GM19099 (cell line): Measurements from ENCODE around the gene SYNPO2.

Experiments used
- POLR2A ChIP-seq: IDR thresholded peaks from 3 replicates; pipeline ENCODE4 v1.6.1; 2011; ENCODE audit warnings: low read depth; ENCODE audit not compliant: insufficient read length; ENCODE audit errors: extremely low read depth

SYNPO2 gene

GRCh38 chr4:119080721-119081541 is 192.3 kb downstream of the SYNPO2 start:
- TF ChIP-seq POLR2A: no peak

- no peak for TF ChIP-seq POLR2A
Observed at GRCh38 chr4:119081542-119081859, 192.8 kb downstream of the SYNPO2 start.

- no peak for TF ChIP-seq POLR2A
Observed at GRCh38 chr4:119081943-119082342, 193.3 kb downstream of the SYNPO2 start.

- no peak for TF ChIP-seq POLR2A
Observed at GRCh38 chr4:119082661-119083060, 194.0 kb downstream of the SYNPO2 start.

GRCh38 chr4:119084513-119084912 is 195.9 kb downstream of the SYNPO2 start:
- no peak for TF ChIP-seq POLR2A

- TF ChIP-seq POLR2A: no peak
Observed at GRCh38 chr4:119087121-119087520, 198.5 kb downstream of the SYNPO2 start.

GRCh38 chr4:119087656-119088055 is 199.0 kb downstream of the SYNPO2 start:
- TF ChIP-seq POLR2A: no peak

GRCh38 chr4:119093042-119093827 is 204.6 kb downstream of the SYNPO2 start:
- no peak for TF ChIP-seq POLR2A

GRCh38 chr4:119097282-119097900 is 208.7 kb downstream of the SYNPO2 start:
- TF ChIP-seq POLR2A: no peak

GRCh38 chr4:119098306-119098705 is 209.7 kb downstream of the SYNPO2 start:
- TF ChIP-seq POLR2A: no peak

- TF ChIP-seq POLR2A: no peak
Observed at GRCh38 chr4:119099227-119099810, 210.7 kb downstream of the SYNPO2 start.

GRCh38 chr4:119100655-119101054 is 212.0 kb downstream of the SYNPO2 start:
- no peak for TF ChIP-seq POLR2A

- no peak for TF ChIP-seq POLR2A
Observed at GRCh38 chr4:119103263-119103662, 214.6 kb downstream of the SYNPO2 start.

- no peak for TF ChIP-seq POLR2A
Observed at GRCh38 chr4:119104644-119105273, 216.1 kb downstream of the SYNPO2 start.

- TF ChIP-seq POLR2A: no peak
Observed at GRCh38 chr4:119105605-119106004, 217.0 kb downstream of the SYNPO2 start.
